Measurements from ENCODE around the gene CYP4Z1. TPM values are rescaled to one million over a fixed set of nuclear protein-coding genes. Genes with fewer than 3 reads are reported as not detected.

The CYP4Z1 gene, protein sequence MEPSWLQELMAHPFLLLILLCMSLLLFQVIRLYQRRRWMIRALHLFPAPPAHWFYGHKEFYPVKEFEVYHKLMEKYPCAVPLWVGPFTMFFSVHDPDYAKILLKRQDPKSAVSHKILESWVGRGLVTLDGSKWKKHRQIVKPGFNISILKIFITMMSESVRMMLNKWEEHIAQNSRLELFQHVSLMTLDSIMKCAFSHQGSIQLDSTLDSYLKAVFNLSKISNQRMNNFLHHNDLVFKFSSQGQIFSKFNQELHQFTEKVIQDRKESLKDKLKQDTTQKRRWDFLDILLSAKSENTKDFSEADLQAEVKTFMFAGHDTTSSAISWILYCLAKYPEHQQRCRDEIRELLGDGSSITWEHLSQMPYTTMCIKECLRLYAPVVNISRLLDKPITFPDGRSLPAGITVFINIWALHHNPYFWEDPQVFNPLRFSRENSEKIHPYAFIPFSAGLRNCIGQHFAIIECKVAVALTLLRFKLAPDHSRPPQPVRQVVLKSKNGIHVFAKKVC
- polyA plus RNA-seq (2013, experiment 1 of 4): not detected
- not detected for polyA plus RNA-seq (2013, experiment 2 of 4)
- not detected for polyA plus RNA-seq (2013, experiment 3 of 4)
- not detected for polyA plus RNA-seq (2013, experiment 4 of 4)

DNA sequence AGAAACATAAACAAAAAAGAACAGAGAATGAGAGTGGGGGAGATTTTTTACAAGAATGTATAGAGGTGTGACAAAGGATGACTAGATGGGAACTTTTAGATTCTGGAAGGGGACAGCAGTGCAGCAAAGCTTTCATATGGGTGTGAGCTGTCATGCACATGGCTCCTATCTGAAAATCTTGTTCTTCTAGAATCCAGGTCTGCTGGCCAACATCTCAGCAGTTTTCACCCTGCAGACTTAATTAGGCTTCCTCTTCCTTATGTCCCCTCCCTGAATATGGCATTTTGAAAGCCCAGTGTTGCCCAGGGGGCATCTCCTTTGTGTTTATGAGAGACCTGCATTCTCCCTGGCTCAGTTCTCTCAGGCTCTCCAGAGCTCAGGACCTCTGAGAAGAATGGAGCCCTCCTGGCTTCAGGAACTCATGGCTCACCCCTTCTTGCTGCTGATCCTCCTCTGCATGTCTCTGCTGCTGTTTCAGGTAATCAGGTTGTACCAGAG is at the start of gene CYP4Z1:
CYP4Z1 (plus strand) TSS at position 135 of the 498 bp plus-strand sequence; CDS start at position 395, 260 bp downstream.
- Histone ChIP-seq H3K4me3 (ENCODE audit: insufficient read depth, low read depth, low read length) (no peak within 1 kb of the TSS), H3K9me3 (ENCODE audit: control insufficient read depth, low read length) (no peaks in the 10 kb centered on the region), H3K27ac (ENCODE audit: insufficient read depth, low read depth, low read length, poor library complexity, severe bottlenecking) (no peak within 1 kb of the TSS), H3K27me3 (ENCODE audit: control insufficient read depth, insufficient read depth, low read length, poor library complexity, severe bottlenecking) (no peaks in the 10 kb centered on the region), H3K4me1 (ENCODE audit: control insufficient read depth, insufficient read depth, low read length) (no peaks in the 10 kb centered on the region), H3K36me3 (ENCODE audit: control insufficient read depth, insufficient read depth, low read length) (no peaks in the 10 kb centered on the region)

DNA sequence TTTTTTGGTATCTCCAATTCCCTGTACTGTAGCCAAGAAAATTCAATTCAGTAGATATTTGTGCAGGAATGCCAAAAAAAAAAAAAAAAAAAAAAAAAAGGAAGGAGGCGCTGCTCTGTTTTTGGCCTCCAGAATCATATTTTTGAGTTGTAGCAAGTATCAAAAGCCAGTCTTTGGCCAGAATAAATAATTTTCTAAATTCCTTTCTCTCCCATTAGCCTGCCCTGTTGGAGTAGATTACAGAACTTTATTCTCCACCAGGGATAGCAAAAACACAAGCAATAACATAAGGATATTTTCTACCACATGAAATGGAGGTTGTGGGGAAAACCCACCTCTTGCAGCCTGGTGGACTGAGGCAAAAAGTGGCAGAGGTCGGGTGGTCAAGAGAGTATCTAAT is 46.0 kb upstream of the CYP4Z1 start:
- H3K36me3 ChIP-seq (ENCODE audit: control insufficient read depth, insufficient read depth, low read length): no peaks in the 10 kb centered on the region
- H3K4me1 ChIP-seq (ENCODE audit: control insufficient read depth, insufficient read depth, low read length): peaks cover 7% of the 10 kb centered on the region

DNA sequence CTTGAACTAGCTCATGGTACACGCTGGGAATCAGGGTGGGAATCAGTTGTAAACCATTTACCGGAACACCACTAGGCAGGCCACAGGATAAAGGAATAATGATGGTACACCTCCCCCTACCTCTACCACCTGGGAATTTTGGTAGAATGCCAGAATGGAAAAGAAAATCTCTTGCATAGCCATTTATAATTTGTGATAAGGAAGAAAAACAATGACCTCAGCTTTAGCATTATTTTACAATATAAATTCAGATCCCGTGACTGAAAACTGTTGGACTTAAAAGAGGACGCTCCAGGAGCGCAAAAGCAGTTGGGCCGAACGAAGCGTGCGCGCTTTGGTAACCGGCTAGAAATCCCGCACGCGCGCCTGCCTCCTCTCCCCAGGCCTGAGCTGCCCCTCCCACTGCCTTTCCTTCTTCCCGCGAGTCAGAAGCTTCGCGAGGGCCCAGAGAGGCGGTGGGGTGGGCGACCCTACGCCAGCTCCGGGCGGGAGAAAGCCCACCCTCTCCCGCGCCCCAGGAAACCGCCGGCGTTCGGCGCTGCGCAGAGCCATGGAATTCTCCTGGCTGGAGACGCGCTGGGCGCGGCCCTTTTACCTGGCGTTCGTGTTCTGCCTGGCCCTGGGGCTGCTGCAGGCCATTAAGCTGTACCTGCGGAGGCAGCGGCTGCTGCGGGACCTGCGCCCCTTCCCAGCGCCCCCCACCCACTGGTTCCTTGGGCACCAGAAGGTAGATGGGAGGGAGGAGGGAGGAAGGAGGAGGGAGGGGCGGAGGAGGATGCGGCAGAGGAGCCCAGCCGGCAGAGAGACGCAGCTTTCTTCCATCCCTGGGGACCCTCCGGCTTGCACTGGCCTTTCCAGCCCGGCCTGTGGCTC is 43.5 kb upstream of the CYP4Z1 start, which contains the start of gene CYP4X1:
CYP4X1 (plus strand) TSS at position 402 of the 873 bp plus-strand sequence; CDS start at position 551, 149 bp downstream.
- Histone ChIP-seq H3K4me3 (ENCODE audit: insufficient read depth, low read depth, low read length) (peak within 1 kb of the TSS; percentile 50), H3K9me3 (ENCODE audit: control insufficient read depth, low read length) (no peaks in the 10 kb centered on the region), H3K36me3 (ENCODE audit: control insufficient read depth, insufficient read depth, low read length) (no peaks in the 10 kb centered on the region), H3K4me1 (ENCODE audit: control insufficient read depth, insufficient read depth, low read length) (peaks cover 7% of the 10 kb centered on the region), H3K27me3 (ENCODE audit: control insufficient read depth, insufficient read depth, low read length, poor library complexity, severe bottlenecking) (peaks cover 36% of the 10 kb centered on the region), H3K27ac (ENCODE audit: insufficient read depth, low read depth, low read length, poor library complexity, severe bottlenecking) (no peak within 1 kb of the TSS)
- WGBS, 2 experiments: 2% methylated on average over 48 to 49 of the region's 49 CpGs

More for the DNA sequence above, 46.0 kb upstream of the CYP4Z1 start:
- no peaks in the 10 kb centered on the region for H3K9me3 ChIP-seq (ENCODE audit: control insufficient read depth, low read length)
- peaks cover 36% of the 10 kb centered on the region for H3K27me3 ChIP-seq (ENCODE audit: control insufficient read depth, insufficient read depth, low read length, poor library complexity, severe bottlenecking)
- no peak overlapping the region for H3K4me3 ChIP-seq (ENCODE audit: insufficient read depth, low read depth, low read length)
- no peak overlapping the region for H3K27ac ChIP-seq (ENCODE audit: insufficient read depth, low read depth, low read length, poor library complexity, severe bottlenecking)
- 75 to 88% methylated on average over 1 to 2 of the region's 2 CpGs for WGBS, 2 experiments

DNA sequence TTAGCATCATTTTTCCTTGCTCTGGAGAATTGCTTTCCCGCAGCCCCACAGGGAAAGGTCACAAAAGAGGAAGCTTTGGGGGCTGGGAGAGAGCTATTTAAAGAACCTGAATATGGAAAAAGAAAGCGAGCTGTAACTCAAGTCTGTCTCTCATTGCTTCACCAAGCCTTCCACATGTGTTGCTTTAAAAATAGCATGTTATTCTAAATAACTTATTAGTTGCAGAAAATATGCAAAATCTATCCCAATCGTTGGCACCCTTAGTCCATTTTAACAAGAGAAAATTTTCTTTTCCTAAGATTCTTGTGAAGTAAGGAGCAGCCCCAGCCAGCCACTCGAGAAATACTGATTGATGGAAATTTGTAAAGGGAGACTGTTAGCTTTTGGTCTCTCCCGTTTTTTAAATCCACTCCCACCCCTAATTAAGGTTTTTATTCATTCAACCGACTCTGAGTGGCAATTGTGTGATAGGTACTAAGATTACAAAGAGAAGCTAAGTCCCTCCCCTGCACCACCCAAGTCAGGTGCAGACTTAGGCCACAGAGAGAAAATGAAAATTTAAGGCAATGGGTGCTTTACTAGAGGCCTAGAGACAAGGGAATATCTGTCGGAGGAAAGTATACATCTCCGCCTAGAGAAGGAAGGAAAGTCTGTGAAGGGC is 42.8 kb upstream of the CYP4Z1 start:
- no peak overlapping the region for H3K27ac ChIP-seq (ENCODE audit: insufficient read depth, low read depth, low read length, poor library complexity, severe bottlenecking)
- no peaks in the 10 kb centered on the region for H3K9me3 ChIP-seq (ENCODE audit: control insufficient read depth, low read length)
- peaks cover 36% of the 10 kb centered on the region for H3K27me3 ChIP-seq (ENCODE audit: control insufficient read depth, insufficient read depth, low read length, poor library complexity, severe bottlenecking)
- H3K36me3 ChIP-seq (ENCODE audit: control insufficient read depth, insufficient read depth, low read length): no peaks in the 10 kb centered on the region
- WGBS, 2 experiments: 40% methylated on average over 4 to 6 of the region's 8 CpGs
- H3K4me3 ChIP-seq (ENCODE audit: insufficient read depth, low read depth, low read length): peak overlapping the region; percentile 50
- peaks cover 7% of the 10 kb centered on the region for H3K4me1 ChIP-seq (ENCODE audit: control insufficient read depth, insufficient read depth, low read length)

DNA sequence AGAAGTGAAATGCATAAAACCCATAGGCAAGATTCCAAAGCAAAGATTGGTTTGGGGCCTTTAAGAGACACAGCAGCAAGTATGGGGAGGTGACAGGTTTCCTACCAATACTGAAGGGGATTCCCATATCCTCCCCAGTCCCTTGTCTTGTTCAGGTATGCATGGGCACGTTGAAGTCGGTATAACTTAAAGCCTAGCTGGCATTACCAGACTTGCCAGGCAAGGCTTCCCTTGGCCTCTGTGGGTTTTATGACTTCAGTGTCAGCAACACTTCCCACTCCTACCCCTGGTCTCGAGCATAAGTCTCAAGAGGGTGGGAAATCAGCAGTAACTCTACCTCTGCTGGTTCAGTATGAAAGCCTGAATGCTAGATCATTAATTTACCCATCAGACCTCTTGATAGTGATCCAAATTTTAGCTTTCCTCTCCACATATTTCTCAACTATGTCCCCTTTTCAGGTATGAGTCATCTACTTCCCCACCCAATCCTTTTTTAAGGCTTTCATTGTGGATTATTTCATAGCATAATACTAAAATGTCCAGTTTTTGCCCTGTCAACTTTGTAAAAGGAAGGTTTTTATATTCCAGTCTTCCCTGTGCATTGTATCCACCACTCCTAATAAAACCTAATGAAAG is 36.7 kb upstream of the CYP4Z1 start:
- Histone ChIP-seq H3K4me3 (ENCODE audit: insufficient read depth, low read depth, low read length) (no peak overlapping the region), H3K4me1 (ENCODE audit: control insufficient read depth, insufficient read depth, low read length) (no peaks in the 10 kb centered on the region), H3K36me3 (ENCODE audit: control insufficient read depth, insufficient read depth, low read length) (no peaks in the 10 kb centered on the region), H3K27me3 (ENCODE audit: control insufficient read depth, insufficient read depth, low read length, poor library complexity, severe bottlenecking) (no peaks in the 10 kb centered on the region), H3K27ac (ENCODE audit: insufficient read depth, low read depth, low read length, poor library complexity, severe bottlenecking) (no peak overlapping the region), H3K9me3 (ENCODE audit: control insufficient read depth, low read length) (no peaks in the 10 kb centered on the region)
- WGBS, 2 experiments: 85 to 87% methylated on average over 3 of the region's 3 CpGs

DNA sequence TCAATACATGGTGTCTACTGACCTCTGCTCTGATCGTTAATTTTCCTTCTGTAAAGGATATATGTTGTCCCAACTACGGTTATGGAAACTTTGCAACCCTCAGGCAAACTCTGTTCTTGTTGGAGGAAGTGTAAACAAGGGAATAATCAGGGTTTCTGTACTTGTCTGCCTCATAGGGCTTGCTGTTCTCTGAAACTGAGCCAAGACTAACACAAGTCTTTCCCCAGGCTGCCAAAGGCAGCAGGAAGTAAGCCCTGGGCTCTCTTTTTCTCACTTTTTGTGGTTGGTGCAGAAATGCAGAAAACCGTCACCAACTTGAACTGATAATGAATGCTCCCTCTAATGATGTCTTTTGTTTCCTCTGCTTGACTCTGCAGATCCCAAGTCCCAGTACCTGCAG is 36.0 kb upstream of the CYP4Z1 start:
- Histone ChIP-seq H3K9me3 (ENCODE audit: control insufficient read depth, low read length) (no peaks in the 10 kb centered on the region), H3K27me3 (ENCODE audit: control insufficient read depth, insufficient read depth, low read length, poor library complexity, severe bottlenecking) (no peaks in the 10 kb centered on the region), H3K4me3 (ENCODE audit: insufficient read depth, low read depth, low read length) (no peak overlapping the region), H3K4me1 (ENCODE audit: control insufficient read depth, insufficient read depth, low read length) (no peaks in the 10 kb centered on the region), H3K27ac (ENCODE audit: insufficient read depth, low read depth, low read length, poor library complexity, severe bottlenecking) (no peak overlapping the region), H3K36me3 (ENCODE audit: control insufficient read depth, insufficient read depth, low read length) (no peaks in the 10 kb centered on the region)
- WGBS, 2 experiments: 90 to 92% methylated on average over 3 of the region's 3 CpGs

DNA sequence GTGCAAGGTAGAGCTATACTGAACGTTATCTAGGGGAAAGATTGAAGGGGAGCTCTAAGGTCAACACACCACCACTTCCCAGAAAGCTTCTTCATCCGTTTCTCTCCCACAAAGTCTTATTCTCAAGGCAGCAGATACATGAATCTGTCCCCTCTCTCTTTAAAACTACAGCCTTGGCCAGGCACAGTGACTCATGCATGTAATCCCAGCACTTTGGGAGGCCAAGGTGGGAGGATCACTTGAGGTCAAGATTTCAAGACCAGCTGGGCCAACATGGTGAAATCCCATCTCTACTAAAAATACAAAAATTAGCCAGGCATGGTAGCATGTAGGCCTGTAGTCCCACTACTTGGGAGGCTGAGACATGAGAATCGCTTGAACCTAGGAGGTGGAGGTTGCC is 35.4 kb upstream of the CYP4Z1 start:
- no peak overlapping the region for H3K4me3 ChIP-seq (ENCODE audit: insufficient read depth, low read depth, low read length)
- no peaks in the 10 kb centered on the region for H3K27me3 ChIP-seq (ENCODE audit: control insufficient read depth, insufficient read depth, low read length, poor library complexity, severe bottlenecking)
- 85 to 89% methylated on average over 3 of the region's 3 CpGs for WGBS, 2 experiments
- H3K4me1 ChIP-seq (ENCODE audit: control insufficient read depth, insufficient read depth, low read length): no peaks in the 10 kb centered on the region
- H3K36me3 ChIP-seq (ENCODE audit: control insufficient read depth, insufficient read depth, low read length): no peaks in the 10 kb centered on the region
- H3K9me3 ChIP-seq (ENCODE audit: control insufficient read depth, low read length): no peaks in the 10 kb centered on the region
- no peak overlapping the region for H3K27ac ChIP-seq (ENCODE audit: insufficient read depth, low read depth, low read length, poor library complexity, severe bottlenecking)

DNA sequence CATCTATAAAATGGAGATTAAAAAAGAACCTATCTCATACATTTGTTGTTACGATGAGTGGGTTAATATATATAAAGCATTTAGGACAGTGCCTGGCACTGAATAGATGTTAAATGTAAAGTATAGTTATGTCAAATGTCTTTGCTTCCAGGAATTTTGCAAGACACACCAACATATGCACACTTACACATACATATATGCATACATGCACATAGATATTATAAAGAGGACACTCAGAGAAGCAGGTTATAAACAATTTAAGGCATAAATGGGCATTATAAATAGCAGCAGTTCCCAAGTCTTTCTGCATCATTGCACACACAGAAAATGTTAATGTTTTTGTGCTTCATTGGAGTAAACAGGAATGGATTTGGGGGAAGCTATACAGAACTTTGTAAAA is 30.3 kb upstream of the CYP4Z1 start:
- no peak overlapping the region for H3K27ac ChIP-seq (ENCODE audit: insufficient read depth, low read depth, low read length, poor library complexity, severe bottlenecking)
- H3K4me1 ChIP-seq (ENCODE audit: control insufficient read depth, insufficient read depth, low read length): no peaks in the 10 kb centered on the region
- H3K4me3 ChIP-seq (ENCODE audit: insufficient read depth, low read depth, low read length): no peak overlapping the region

DNA sequence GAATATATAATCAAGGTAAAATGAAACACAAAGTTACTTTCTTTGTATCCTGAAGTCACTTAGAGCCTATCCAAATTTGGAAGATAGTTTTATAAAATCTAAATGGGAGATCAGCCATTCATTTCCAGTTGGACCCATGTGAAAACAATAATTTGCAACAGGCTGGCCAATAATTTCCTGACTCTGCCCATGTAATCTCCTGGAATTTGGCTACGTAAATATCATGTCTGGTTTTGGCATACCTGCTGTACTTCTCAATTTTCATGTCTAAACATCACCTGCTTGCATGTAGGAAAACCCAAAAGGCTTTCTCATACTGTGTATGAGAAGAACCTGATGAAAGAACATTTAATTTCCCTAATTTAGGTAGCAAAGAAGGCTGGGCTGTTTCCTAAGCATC is 7.7 kb upstream of the CYP4Z1 start:
- Histone ChIP-seq H3K4me1 (ENCODE audit: control insufficient read depth, insufficient read depth, low read length) (no peaks in the 10 kb centered on the region), H3K9me3 (ENCODE audit: control insufficient read depth, low read length) (no peaks in the 10 kb centered on the region), H3K27me3 (ENCODE audit: control insufficient read depth, insufficient read depth, low read length, poor library complexity, severe bottlenecking) (no peaks in the 10 kb centered on the region), H3K4me3 (ENCODE audit: insufficient read depth, low read depth, low read length) (no peak overlapping the region), H3K36me3 (ENCODE audit: control insufficient read depth, insufficient read depth, low read length) (no peaks in the 10 kb centered on the region), H3K27ac (ENCODE audit: insufficient read depth, low read depth, low read length, poor library complexity, severe bottlenecking) (no peak overlapping the region)
- WGBS, 2 experiments: 88 to 92% methylated on average over 1 of the region's 1 CpG

More for the DNA sequence above, 30.3 kb upstream of the CYP4Z1 start:
- no peaks in the 10 kb centered on the region for H3K9me3 ChIP-seq (ENCODE audit: control insufficient read depth, low read length)
- WGBS, 2 experiments: 93% methylated on average over 1 of the region's 1 CpG; no CpG with 5 or more reads in 1 of the 2 experiments
- H3K27me3 ChIP-seq (ENCODE audit: control insufficient read depth, insufficient read depth, low read length, poor library complexity, severe bottlenecking): no peaks in the 10 kb centered on the region
- no peaks in the 10 kb centered on the region for H3K36me3 ChIP-seq (ENCODE audit: control insufficient read depth, insufficient read depth, low read length)
